HG03460 (cell line): ENCODE data around the gene TAPBP.

Source experiments
- ATAC-seq: cut with Tn5 transposase; IDR thresholded peaks from one replicate; pipeline ENCODE4 v1.9.1; 2021; ENCODE audit not compliant: unreplicated experiment

Gene TAPBP

DNA sequence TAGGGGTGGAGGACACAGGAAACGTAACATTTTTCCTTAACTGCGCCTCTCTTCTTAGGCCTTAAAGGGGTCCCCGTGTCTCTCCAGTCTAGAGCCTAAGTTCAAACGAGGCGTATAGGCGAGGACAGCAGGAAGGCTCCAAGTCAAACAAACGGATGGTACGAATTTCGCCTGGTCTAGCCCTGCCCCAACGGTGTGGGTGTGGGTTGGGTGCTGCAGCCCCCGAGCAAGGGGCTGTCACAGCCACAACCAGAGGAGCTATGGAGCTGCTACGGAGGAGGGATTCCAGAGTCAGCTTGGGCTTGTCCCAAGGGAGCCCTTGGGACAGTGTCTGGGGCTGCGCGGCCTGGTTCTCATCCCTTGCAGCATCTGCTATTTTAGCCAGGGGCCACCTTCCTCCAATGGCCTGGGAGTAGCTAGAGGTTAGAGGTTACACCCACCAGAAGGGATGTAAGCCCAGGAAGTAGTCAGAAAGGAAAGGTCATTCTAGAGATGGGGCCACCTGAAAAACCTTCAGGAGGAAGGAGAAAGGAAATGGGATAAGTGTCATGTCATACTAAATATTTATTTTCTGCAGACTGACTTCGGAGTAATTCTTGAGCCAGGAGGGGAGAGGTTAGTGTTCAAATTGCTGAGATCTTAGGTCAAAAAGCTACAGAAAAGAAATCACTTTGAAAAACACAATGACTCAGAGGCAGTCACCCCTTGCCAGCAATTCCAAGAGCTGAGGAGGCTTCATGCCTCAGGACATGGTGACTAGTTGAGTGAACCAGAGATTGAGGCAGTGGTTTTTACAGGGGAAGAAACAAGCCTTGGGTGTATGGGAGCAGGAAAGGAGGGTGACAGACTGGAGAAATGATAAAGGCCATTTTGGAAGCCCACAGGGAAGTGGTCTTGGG is 63.9 kb downstream of the TAPBP start:
- no peak for ATAC-seq
